AG10803 (cell line): Measurements from ENCODE around the gene SPRTN.

Experiments
- DNase-seq: peaks from one replicate; pipeline ENCODE4 v3.0.0; 2010; ENCODE audit warnings: low read depth
- H3K4me3 ChIP-seq: 2 replicates; pipeline ENCODE4 v1.5.1; 2011; ENCODE audit warnings: mild to moderate bottlenecking, low read length, control low read depth
- TF ChIP-seq, protein P1 (sequence below): conservative IDR thresholded peaks from 2 replicates; pipeline ENCODE4 v1.5.1; 2011; ENCODE audit warnings: mild to moderate bottlenecking, low read length, control low read depth, inconsistent platforms

The SPRTN gene

DNA sequence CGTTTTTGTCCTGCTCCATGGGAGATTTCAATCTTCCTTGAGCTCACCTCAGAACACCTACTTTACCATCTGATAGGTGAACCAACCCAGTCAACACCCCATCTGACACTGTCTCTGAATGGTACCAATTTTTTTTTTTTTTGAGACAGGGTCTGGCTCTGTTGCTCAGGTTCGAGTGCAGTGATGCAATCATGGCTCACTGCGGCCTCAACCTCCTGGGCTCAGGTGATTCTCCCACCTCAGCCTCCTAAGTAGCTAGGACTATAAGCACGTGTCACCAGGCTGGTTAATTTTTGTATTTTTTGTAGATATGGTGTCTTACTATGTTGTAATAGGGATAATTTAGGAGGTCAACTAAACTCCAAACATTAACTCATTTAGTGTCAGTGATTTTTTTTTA lies 36.3 kb downstream of the SPRTN start:
- H3K4me3 ChIP-seq: no peak overlapping the region
- TF ChIP-seq, protein P1, sequence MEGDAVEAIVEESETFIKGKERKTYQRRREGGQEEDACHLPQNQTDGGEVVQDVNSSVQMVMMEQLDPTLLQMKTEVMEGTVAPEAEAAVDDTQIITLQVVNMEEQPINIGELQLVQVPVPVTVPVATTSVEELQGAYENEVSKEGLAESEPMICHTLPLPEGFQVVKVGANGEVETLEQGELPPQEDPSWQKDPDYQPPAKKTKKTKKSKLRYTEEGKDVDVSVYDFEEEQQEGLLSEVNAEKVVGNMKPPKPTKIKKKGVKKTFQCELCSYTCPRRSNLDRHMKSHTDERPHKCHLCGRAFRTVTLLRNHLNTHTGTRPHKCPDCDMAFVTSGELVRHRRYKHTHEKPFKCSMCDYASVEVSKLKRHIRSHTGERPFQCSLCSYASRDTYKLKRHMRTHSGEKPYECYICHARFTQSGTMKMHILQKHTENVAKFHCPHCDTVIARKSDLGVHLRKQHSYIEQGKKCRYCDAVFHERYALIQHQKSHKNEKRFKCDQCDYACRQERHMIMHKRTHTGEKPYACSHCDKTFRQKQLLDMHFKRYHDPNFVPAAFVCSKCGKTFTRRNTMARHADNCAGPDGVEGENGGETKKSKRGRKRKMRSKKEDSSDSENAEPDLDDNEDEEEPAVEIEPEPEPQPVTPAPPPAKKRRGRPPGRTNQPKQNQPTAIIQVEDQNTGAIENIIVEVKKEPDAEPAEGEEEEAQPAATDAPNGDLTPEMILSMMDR: no peak
- no peak for DNase-seq

DNA sequence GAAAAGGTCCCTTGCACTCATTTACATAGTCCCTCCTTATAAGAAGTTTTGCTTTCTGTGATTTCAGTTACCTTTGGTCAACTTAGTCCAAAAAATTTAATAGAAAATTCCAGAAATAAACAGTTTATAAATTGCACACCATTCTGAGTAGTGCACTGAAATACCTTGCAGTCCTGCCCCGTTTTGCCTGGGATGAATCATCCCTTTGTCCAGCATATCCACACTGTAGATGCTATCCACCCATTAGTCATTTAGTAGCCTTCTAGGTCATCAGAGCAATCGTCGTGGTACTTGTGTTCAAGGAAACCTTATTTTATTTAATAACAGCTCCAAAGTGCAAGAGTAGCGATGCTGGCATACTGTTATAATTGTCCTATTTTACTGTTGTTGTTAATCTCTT lies 38.0 kb downstream of the SPRTN start:
- TF ChIP-seq, protein P1: no peak
- no peak for DNase-seq
- H3K4me3 ChIP-seq: no peak overlapping the region

DNA sequence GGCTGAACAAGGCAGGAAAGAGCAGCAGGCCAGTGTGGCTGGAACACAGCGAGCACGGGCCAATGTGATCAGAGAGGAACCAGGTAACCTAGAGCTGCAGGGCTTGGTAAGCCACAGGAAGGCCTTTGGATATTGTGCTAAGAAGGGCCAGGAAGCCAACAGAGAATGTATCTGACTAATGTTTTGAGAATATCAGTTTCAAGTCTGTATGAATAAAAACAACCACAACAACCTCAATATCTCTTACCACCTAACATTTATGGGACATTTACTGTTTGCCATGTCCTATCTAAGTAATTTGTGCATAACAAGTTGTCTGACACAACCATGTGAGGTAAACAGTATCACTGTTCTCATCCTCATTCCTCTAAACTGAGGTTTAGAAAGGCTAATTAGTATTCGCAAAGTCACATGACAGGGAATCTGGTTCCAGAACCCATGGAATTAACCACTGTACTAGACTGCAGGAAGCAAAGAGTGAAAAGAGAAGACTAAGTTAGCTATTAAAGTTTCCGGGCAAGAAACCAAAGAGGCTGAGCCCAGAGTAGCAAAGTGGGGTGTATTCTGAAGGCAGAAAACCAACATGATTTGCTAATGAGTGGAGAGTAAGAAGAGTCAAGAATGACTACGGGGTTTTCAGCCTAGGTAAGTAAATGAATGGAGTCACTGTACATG lies 38.9 kb downstream of the SPRTN start:
- no peak for DNase-seq
- TF ChIP-seq, protein P1: no peak
- H3K4me3 ChIP-seq: no peak overlapping the region

DNA sequence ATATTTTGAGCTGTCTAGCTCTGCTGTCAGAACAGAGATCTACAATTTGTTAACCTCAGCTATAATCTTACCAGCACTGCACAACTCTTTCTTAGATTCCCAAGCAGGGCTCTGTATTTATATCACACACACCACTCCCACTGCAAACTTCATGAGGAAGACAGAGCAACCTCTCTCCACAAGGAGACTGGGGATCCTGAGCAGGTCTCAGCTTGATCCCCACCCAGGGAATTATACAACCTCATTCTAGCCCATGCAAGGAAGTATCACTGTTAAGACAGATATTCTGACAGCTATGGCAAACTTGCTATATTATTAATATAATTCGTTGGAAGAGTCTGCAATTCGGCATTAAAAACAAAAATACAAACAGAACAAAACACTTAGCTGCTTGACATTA lies 43.6 kb downstream of the SPRTN start:
- TF ChIP-seq, protein P1: no peak
- H3K4me3 ChIP-seq: no peak overlapping the region
- no peak for DNase-seq

DNA sequence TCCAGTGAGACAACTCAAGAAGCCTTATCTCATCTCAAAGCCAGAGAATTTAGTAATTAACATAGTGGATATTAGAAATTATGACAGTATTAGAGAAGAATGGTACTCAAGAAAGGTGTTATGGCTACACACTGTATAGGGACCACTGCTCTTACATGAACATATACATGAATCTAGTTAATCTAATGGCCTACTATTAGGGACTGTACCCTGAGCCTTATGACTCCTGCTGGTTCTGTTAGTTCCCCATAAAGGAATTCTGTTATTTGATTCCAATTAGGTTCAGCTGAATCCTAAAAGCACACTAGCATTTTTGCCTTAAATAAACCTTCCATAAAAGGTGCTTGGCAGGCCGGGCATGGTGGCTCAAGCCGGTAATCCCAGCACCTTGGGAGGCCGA lies 44.3 kb downstream of the SPRTN start:
- no peak overlapping the region for H3K4me3 ChIP-seq
- no peak for DNase-seq

DNA sequence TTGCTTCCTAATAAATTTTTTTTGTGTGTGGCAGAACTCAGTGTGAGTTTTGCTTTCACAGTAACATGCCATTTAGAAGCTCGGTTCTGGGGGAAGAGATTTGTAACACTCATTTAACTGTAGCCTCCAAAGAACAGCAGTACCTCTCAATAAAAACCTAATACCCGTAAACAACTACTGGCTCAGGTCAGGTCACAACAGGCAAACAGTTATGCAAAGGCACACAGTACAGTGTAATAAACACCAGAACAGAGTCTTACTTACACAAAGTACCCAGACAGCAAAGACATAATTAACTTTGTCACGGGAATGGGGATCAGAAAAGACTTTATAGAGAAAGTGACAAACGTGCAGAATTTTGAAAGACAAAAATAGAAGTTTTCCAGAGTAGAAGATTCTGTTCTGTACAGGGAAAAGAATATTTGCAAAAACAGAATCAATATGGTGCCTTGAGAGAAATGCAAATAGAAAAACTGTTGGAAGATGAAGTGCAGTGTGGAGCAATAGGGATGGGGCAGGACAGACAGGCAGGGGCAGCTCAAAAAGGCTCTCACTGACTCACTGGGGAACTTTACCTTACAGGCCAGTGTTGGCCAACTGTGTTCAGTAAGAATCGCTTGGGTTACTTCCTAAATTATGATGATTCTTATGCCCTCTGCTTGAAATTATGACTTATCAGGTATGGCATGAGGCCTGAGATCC lies 45.2 kb downstream of the SPRTN start:
- no peak overlapping the region for H3K4me3 ChIP-seq
- TF ChIP-seq, protein P1: no peak
- DNase-seq: no peak

More for the DNA sequence above, 44.3 kb downstream of the SPRTN start:
- TF ChIP-seq, protein P1: no peak
